GF-D8 (cell line): ENCODE data around the gene TMC3.
"Not testable (repeated sequence)": the region's sequence is repeated elsewhere in the genome, so short reads cannot be mapped to it uniquely, and the experiment has no call there.

Source experiments
- DNase-seq: peaks from one replicate; lab custom pipeline; 2025; lab: John Stamatoyannopoulos, UW

Gene TMC3

DNA sequence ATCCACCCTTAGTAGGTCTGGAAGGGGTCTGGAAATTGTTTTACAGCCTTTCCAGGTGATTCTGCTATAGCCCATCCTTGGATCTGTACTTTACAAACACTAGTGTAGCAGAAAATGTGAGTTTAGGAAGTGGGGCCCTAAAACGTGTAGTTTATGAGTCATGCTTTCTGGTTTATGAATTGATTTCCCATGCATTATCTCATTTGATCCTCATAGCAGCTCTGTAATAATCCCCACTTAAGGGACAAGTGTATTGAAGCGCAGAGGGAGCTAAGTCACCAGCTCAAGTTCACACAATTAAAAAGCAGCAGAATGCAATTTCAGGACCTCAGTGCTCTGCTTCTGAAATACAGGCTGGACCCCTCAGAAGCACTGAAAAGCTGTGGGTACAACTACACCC, 27.4 kb downstream of the TMC3 start:
- no peak for DNase-seq

DNA sequence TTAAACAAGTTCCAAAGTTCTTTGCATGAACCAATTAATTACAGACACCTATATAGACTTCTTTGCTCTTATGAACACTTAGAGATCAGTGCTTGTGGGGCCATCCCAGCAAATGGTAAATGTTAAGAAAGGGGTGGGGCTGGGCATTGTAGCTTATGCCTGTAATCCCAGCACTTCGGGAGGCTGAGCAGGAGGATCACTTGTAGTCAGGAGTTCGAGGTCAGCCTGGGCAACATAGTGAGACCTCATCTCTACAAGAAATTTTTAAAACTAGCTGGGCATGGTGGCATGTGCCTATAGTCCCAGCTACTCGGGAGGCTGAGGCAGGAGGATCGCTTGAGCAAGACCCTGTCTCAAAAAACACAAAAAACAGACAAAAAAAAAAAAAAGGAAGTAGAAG, 30.6 kb downstream of the TMC3 start:
- no peak for DNase-seq

DNA sequence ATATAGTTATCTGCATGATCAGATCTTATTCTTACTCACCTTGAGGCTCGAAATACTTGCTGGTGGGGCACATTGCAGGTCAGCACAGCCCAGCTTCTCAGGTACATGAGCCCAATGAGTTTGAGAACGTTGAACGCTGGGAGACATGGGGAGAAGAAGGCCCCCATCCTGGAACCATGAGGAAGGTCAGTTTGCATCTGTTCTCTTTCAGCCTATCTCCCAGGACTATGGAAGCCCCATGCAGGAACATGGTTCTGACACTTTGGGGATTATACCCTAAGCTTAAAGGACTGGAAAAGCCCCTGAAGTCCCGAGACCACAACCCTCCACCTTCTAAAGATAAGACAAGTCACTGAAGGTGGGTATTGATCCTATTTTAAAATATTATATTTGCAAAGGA, 32.7 kb downstream of the TMC3 start:
- no peak for DNase-seq

DNA sequence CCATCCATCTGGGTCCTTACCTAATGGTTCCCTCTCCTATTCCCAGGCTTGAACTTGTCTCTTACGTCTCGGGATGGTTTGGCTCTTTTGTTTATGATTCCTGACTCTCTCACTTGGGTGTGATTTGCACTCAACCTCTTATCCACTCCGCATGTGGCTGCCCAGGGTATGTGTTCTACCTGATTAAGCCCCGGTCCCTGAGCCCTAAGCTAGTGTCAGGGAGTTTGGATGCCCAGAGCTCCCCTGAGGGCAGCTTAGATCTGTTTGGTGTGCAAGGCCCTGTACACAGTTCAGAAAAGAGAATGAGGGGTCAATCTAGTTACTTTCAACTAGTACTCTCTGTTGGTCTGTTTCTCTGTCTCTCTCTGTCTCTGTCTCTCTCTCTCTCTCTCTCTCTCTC, 34.2 kb downstream of the TMC3 start:
- DNase-seq = no peak

DNA sequence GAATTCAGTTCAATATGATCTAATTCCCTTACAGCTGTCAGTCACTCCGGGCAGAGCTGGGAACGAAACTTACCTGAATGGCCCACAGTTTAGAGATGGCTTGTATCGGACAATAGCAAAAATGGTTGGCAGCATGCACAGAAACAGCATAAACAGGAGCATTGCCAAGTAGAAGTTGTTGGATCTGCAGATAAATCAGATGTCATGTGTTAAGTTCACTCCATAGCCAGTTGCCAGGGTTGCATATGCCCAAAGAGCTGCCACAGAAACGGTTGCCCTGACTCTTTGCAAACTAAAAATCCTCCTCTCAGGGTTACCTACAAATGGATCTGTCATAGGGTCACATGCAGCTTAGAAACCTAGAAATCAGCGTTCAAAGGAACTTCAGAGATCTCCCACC, 34.7 kb downstream of the TMC3 start:
- DNase-seq = no peak

DNA sequence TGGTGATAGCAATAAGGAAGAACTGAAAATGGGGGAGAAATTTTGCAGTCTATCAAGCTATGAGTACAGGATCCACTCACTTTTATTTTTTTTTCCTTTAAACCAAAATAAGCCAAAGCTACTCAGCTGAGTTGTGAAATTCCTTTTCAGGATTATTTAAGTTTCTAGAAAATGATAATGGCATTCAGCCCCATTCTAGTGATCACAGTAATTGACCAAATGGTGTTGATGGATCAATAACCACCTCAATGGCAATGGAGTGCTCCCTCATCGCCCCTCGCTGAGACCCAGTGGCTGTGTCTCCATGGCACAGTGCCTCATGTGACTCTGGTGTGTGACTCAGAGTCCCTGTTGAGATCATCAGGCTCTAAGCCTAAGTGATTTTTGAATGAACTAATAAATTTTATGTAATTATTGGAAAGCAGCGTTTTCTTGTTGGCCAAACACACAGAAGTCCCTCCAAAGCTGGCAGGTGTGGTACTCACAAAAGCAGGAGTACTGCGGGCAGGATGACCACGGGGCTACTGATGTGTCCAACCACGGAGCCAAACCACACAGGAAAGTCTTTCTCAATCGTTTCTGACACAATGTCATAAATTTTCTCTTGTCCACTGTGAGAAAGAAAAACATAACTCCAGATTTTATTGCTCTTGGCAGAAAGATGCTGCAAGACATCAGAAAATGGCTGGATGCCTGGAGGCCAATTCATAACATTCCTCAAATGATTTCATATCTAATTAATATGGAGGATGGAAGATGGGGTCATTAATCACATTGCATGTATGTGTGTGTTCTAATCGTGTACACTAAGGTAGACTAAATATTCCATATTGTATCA, 35.6 kb downstream of the TMC3 start:
- DNase-seq = no peak

DNA sequence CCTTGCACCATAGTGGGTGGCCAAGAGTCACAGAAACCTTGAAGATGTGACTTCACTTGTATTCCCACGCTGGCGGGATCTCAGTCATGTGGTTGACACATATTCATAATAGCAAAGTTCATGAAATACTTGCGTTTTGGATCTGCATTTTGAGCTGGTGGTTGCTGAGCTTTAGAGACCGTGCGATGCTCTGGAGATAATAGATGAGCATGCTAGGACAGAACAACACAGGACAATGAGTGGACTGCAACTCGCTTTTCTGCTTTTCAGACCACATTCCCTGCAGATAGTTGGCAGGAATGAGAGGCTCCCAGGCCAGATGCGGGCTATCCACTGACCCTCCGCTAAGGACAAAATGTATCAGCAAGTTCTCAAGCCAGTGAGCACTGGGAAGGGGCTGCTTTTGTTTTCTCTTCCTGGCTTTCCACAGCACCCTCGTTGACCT, 36.3 kb downstream of the TMC3 start:
- no peak for DNase-seq

DNA sequence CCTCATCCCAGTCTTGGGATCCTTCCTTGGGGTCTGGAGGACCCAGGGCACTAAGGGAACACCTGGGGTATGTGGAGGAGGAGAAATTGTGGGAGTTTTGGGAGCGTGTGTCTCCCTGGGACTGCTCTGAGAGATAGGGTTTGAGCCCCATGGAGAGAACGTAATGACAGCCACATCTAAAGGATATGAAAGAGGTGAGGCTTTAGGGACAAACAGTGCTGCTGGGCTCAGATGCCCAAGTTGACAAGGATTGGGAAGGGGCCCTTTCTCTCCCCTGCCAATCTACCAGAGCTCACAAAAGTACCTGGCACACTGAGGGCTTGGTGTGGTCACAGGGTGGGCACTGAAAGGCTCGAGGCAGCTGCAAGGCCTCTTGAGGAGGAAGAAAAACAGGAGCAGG, 36.8 kb downstream of the TMC3 start:
- no peak for DNase-seq

DNA sequence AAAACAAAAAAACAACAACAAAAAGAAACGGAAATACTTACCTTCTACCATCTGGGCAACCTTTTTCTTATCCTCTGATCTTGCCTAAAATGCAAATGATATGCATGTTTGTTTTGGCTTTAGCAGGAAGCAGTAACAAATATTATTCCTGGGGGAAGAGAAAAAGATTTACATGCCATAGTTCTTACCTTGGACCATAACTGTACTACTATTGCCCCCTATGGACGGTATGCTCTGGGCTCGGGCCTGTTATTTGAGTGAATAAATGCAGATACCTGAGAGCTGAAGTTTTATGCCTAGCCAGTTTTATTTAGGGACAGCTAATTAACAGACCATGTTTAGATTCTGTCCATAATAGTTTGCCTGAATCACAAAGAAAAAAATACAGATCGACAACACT, 37.4 kb downstream of the TMC3 start:
- DNase-seq = no peak

DNA sequence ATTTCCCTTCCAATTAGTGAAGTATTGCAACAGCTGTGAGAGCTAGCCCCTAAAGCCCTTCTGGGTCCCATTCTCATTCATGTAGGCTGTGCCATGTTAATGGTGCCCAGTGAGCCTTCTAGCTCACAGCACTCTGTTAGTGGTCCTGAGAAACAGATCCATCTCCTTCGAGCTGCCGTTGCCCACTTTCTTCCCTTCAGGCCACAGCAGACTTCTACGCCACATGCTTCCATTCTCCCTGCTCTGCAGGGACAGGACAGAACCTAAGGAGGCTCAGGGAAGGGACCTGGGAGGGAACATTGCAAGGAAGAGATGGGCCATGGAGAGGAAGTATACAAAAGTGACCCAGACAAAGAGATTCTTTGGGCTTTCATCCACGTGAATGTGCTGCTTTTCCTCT, 38.4 kb downstream of the TMC3 start:
- no peak for DNase-seq

DNA sequence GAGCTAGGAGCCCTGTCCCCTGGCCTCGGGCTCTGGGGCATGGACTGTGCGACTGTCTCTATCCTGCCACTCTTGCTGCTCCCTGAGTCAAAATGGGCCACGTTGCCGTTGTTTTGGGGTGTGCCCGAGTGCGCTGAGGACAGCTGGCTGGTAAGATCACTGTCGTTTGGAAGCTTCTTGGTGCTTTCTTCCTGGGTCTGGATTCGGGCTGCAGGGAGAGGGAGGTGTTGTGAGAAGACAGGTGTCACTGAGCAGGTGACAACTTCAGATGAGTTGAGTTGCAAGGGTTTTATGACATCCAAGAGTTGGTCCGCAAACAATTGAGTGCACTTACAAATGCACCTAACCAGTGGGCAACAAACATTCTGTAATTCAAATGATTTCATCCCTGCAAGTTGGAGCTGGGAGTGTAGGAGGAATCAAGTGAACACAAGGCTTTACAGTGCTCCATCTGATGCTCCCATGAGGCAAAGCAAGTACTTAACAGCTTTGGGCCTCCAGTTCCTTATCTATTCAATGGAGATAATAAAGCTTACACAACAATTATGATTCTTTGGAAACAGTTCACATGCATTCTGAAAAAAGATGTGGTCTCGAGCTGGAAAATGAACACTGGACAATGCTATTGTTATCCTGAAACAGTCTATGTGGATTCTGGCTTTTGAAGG, 39.1 kb downstream of the TMC3 start:
- no peak for DNase-seq

DNA sequence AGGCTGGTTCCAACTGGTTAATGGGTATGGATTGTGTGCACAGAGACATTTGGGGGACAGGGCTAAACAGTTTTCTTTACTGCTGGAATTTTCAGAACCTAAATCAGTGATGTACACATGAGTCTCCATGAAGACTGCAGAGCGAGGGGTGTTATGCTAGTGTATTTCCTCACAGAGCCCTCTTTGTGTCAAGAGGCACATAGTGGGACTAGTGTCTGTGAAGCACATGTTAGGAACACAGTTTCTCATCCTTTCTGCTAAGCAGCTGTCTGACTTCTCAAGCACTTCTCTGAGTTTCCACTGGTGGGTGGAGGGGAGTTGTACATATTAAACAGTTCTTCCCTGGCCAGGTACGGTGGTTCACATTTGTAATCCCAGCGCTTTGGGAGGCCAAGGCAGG, 40.6 kb downstream of the TMC3 start:
- no peak for DNase-seq

DNA sequence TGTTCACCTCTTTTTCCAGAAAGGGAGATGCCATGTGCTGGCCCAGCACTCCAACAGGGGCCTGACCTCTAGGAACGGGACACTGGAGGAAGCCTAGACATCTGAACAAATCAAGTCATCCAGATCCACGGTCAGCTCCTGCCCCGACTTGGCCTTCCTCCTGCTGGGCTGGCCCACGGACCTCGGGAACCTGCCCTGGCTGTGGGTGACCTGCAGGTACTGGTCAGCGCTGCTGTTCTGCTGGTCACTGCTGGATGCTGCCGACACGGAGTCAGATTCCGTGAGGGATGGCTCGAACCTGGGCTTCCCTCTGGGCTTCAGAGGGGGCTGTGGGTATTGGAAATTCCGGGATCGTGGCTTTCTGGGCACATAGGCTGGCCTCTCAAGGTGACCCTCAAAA, 41.7 kb downstream of the TMC3 start:
- DNase-seq = no peak

DNA sequence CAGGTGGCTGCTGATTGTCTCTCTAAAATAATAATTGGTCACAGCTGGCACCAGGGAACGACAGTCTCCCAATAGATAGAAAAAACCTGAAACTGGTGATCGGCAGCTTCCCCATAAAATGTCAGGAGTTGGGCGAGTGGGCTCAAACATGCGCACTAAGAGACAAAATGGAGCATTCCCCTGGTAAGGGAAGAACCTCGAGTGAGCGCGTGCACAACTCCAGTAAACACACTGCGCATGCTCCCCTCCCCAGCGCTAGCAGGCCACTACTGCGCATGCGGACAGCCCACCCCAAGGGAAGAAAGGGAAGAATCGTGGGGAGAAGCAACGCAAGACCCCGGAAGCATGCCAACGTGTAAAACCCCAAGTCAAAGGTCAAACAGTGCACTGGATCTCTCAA, 42.4 kb downstream of the TMC3 start:
- DNase-seq = no peak

DNA sequence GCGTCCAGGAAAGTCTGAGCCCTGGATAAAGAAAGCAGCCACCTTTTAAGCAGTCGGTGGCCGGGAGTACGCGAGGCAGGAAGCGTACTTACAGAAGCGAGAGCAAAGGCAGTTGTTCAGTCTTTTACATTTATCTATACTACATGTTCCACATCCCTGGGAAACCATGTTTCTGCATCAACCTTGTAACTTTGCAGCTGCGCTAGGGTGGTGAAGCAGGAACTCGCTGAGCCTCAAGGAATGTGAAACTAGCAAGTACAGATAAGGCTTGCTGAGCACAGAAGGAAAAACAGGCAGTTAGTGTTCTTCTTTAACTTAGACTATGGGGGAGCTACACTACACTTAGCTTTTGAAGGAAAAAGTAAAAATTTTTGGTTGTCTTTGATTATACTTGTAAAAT, 42.9 kb downstream of the TMC3 start:
- DNase-seq = not testable (repeated sequence)

DNA sequence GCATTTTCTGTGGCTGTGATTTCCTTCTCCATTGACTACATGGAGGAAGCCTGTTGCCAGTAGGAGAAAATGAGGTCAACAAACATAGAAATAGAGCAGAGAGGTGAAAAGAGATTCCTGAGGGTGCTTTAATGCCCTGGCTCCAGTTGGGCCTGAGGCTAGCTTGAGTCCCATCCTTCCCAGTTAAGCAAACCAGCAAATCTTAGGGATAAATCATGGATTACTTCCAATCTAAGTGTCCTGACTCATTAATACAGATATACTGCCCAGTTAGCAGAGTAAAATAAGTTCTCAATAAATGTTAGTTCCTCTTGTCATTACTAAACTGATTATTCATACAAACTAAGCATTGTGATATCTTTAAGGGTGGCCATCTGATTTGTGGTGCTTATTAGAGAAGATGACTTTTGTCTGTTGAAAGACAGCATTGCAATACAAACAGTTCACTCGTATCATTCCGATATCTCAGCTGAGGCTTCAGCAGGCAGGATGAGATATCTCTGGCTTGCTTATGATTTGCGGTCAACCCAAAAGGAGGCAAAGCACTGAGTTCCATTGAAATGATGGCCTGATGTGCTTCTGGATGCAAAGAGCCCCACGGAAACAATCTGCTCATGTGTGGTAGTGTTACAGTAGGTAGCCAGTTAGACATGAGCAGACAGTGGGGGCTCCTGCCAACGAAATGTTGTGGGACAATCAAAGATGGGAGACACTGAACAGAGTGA, 43.5 kb downstream of the TMC3 start:
- no peak for DNase-seq

DNA sequence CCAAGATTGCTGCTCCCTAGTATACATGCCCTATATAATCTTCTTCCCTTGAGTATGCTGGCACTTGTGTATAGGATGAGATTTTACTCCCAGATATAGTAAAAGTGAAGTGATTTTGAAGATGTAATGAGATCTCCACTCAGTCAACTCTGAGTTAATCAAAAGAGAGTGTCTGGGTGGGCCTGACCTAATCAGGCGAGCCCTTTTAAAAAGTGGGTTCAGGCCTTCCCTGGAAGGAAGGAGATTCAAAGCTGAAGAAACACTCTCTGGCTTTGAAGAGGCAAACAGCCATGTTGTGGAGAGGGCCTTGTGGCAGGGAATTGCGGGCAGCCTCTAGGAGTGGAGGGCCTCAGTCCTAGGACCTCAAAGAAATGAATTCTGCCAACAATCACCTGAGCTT, 44.6 kb downstream of the TMC3 start:
- no peak for DNase-seq

DNA sequence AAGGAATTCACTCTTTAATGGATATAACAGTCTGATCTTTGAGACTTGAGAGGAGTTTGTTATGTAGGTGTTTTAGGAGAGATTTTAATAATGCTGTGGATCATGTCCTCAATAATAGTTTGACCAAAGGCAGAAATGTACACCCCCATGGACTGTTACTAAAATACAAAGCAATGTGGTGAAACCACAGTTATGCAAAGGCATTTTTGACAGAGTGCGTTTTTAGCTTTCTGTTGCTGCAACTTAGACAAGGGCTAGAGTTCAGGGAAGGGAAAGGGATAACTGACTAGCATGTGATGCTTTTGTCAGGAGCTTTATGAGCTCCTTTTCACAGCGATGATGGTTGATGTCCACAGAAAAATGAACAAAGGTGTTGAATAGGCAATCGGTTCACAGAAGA, 46.5 kb downstream of the TMC3 start:
- DNase-seq = no peak

DNA sequence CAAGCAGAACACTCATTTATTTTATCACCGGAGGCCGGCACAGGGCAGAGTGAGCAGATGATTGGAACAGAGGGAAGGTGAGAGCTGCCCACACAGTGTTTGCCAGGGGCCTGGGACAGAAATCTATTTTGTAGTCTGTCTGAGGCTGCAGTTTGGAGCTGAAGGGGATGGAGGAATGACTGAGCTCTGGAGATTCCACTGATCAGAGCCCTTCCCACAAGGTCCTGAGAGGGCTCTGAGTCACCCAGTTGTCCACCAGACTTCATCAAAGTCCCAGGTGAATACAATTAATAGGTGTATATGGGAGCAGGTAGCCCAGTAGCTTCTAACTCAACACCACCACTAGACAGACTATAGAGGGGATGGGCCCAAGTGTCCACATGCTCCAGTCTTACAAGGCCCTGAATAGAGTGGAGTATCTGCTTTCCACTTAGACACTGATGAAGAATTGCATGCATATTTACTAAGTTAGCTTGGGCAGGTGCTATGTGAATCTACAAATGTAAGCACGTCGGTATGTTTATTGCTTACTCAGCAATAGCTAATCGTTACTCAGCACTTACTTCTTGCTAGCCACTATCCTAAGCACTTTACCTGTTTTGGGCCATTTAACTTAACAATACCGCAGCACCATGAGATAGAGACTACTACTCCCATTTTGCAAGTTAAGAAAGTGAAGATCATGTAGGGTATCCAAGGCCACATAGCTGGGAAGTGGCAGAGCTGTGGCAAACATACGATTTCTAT, 47.4 kb downstream of the TMC3 start:
- DNase-seq = no peak

DNA sequence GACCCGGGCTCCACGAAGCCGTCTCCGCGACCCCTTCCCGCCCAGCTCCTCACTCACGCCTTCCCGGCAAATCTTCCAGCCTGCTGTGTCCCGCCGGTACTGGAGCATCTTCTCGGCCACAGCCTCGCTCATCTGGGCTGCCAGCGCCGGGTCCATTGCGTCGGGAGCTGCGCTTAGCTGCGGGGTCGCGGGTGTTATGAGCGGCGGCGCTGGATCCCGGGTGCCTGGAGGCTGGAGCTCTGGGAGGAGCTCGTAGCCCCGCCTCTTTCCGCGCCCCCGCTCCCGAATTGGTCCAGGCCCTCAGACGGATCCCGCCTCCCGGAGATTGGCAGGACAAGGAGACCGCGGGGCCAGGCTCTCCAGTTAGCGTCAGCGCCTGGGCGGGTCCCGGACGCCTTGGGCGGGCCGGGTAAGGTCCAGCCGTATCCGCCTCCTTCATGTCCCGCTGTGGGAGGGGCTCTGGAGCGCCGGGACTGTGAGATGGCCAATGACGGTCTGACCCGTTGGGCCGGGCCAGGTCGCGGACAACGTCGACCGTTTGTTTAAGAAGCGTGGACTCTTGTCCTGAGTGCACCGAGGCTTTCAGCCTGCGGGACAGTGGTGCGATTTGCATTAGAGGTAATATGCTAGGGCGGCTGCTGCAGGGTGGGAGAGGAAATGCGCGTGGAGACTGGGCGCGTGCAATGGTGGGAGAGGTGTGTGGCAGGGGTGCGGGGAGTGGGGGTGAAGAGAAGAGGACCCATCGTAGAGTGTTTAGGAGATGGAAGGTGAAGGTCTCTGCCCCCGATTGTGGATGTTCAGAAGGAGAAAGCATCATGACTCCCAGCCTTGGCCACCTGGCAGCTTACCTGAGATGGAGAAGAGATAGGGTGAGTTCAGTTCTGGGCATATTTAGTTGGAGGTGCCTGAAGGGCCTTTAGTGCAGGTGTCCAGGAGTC, 49.8 kb downstream of the TMC3 start, which contains the start of gene STARD5:
STARD5 (minus strand) TSS at position 198 of the 938 bp plus-strand sequence; CDS start at position 156, 42 bp downstream.
- DNase-seq = peak; percentile 49

DNA sequence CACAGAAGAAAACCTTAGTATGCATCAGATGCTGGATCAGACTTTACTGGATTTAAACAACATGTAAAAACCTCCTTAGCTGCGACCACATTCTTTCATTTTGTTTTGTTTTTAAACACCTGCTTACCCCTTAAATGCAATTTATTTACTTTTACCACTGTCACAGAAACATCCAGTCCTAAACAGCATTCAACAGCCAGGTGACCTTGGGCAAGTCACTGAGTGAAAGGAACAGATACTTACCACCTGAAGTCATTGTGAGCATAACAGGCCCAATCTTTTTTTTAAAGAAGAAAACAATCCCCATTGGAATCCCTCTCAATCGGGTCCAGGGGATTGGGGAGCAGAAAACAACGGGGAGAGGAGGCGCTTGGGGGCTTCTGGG, 50.5 kb downstream of the TMC3 start:
- no peak for DNase-seq
